SK-N-MC (cell line): ENCODE results near the gene DCAF16.

ENCODE experiments used
- DNase-seq: peaks from one replicate; pipeline ENCODE4 v3.0.0-alpha.2; 2011; ENCODE audit warnings: low read depth, low spot score
- H3K27ac ChIP-seq: fragments of 200-600 bp; sonication (generic); 2 replicates; pipeline ENCODE4 v1.5.1; 2016; ENCODE audit warnings: mixed run types
- H3K36me3 ChIP-seq: fragments of 200-600 bp; sonication (generic); 2 replicates; pipeline ENCODE4 v1.6.1; 2017; ENCODE audit warnings: antibody characterized with exemption, low read length, mixed read lengths; ENCODE audit not compliant: insufficient read depth
- H3K4me3 ChIP-seq: fragments of 200-600 bp; sonication (generic); 2 replicates; pipeline ENCODE4 v1.5.1; 2016
- H3K9ac ChIP-seq: fragments of 200-600 bp; sonication (generic); 2 replicates; pipeline ENCODE4 v1.8.0; 2017; ENCODE audit warnings: mixed run types, mixed read lengths; ENCODE audit not compliant: insufficient read length
- H3K9me3 ChIP-seq: fragments of 200-600 bp; sonication (generic); 2 replicates; pipeline ENCODE4 v1.6.1; 2017; ENCODE audit warnings: low read depth, mild to moderate bottlenecking, antibody characterized with exemption, low read length, moderate library complexity, mixed read lengths
- EZH2 ChIP-seq: fragments of 200-600 bp; sonication (generic); IDR thresholded peaks from one replicate; pipeline ENCODE4 v1.6.1; 2017; ENCODE audit warnings: antibody characterized with exemption
- FOXP2 ChIP-seq: optimal IDR thresholded peaks from 2 replicates; pipeline ENCODE3; 2011; ENCODE audit warnings: mild to moderate bottlenecking, moderate library complexity; ENCODE audit not compliant: insufficient read depth; ENCODE audit errors: extremely low read length, control extremely low read depth
- POLR2AphosphoS5 ChIP-seq: IDR thresholded peaks from 2 replicates; pipeline ENCODE4 v1.6.1; 2012; ENCODE audit warnings: mild to moderate bottlenecking, low read depth, low read length, borderline replicate concordance

DCAF16 gene

GRCh38 chr4:17794730-17795129 lies 15.8 kb downstream of the DCAF16 start:
- H3K9me3 ChIP-seq, result no peaks in the 10 kb centered on the region
- H3K36me3 ChIP-seq, result 0 out of 2 replicates have a peak, but pooled peaks cover 4% of the 10 kb centered on the region
- no peak for DNase-seq
- TF ChIP-seq EZH2, result no peak
- no peak for TF ChIP-seq FOXP2
- no peak for TF ChIP-seq POLR2AphosphoS5
- H3K9ac ChIP-seq, result no peak overlapping the region
- H3K27ac ChIP-seq, result no peak overlapping the region
- H3K4me3 ChIP-seq, result no peak overlapping the region

- H3K4me3 ChIP-seq, result no peak overlapping the region
- TF ChIP-seq POLR2AphosphoS5, result no peak
- no peak for TF ChIP-seq FOXP2
- no peak for TF ChIP-seq EZH2
Measured at GRCh38 chr4:17788956-17789355, 21.6 kb downstream of the DCAF16 start.

GRCh38 chr4:17787315-17787714 lies 23.2 kb downstream of the DCAF16 start:
- DNase-seq, result no peak
- Histone ChIP-seq H3K27ac (no peak overlapping the region), H3K4me3 (no peak overlapping the region), H3K9ac (no peak overlapping the region), H3K36me3 (no peaks in the 10 kb centered on the region), H3K9me3 (no peaks in the 10 kb centered on the region)
- TF ChIP-seq EZH2, result no peak
- TF ChIP-seq POLR2AphosphoS5, result no peak
- TF ChIP-seq FOXP2, result no peak

More at GRCh38 chr4:17788956-17789355, 21.6 kb downstream of the DCAF16 start:
- Histone ChIP-seq H3K27ac (no peak overlapping the region), H3K36me3 (no peaks in the 10 kb centered on the region), H3K9ac (no peak overlapping the region), H3K9me3 (no peaks in the 10 kb centered on the region)
- no peak for DNase-seq

GRCh38 chr4:17786567-17786966 lies 24.0 kb downstream of the DCAF16 start:
- TF ChIP-seq FOXP2, result no peak
- no peak for TF ChIP-seq EZH2
- TF ChIP-seq POLR2AphosphoS5, result no peak
- Histone ChIP-seq H3K36me3 (no peaks in the 10 kb centered on the region), H3K9me3 (no peaks in the 10 kb centered on the region), H3K9ac (no peak overlapping the region), H3K27ac (no peak overlapping the region), H3K4me3 (no peak overlapping the region)
- DNase-seq, result no peak

- H3K9me3 ChIP-seq, result no peaks in the 10 kb centered on the region
- H3K27ac ChIP-seq, result no peak overlapping the region
- DNase-seq, result no peak
- H3K36me3 ChIP-seq, result no peaks in the 10 kb centered on the region
- H3K9ac ChIP-seq, result no peak overlapping the region
- H3K4me3 ChIP-seq, result no peak overlapping the region
- TF ChIP-seq FOXP2 (no peak), POLR2AphosphoS5 (no peak)
Measured at GRCh38 chr4:17785858-17786257, 24.7 kb downstream of the DCAF16 start.

GRCh38 chr4:17781300-17782287 lies 29.0 kb downstream of the DCAF16 start, which contains the start of gene FAM184B:
Gene FAM184B, minus strand, starts transcription at chr4:17781621. Its CDS starts 322 bp downstream, at chr4:17781299.
- Histone ChIP-seq H3K9me3 (no peaks in the 10 kb centered on the region), H3K9ac (peak within 1 kb of the TSS; percentile 54), H3K27ac (no peak within 1 kb of the TSS), H3K4me3 (peak within 1 kb of the TSS; percentile 79), H3K36me3 (no peaks in the 10 kb centered on the region)
- TF ChIP-seq FOXP2, result no peak
- no peak for TF ChIP-seq EZH2
- no peak for TF ChIP-seq POLR2AphosphoS5
- DNase-seq, result no peak

GRCh38 chr4:17780501-17781299 lies 29.9 kb downstream of the DCAF16 start:
- no peaks in the 10 kb centered on the region for H3K9me3 ChIP-seq
- H3K36me3 ChIP-seq, result no peaks in the 10 kb centered on the region
- DNase-seq, result no peak
- TF ChIP-seq POLR2AphosphoS5 (no peak), FOXP2 (no peak), EZH2 (no peak)
- H3K4me3 ChIP-seq, result peak overlapping the region; percentile 79
- peak overlapping the region; percentile 54 for H3K9ac ChIP-seq
- no peak overlapping the region for H3K27ac ChIP-seq

GRCh38 chr4:17778431-17778830 lies 32.1 kb downstream of the DCAF16 start:
- TF ChIP-seq POLR2AphosphoS5 (no peak), EZH2 (no peak), FOXP2 (no peak)
- Histone ChIP-seq H3K27ac (no peak overlapping the region), H3K9me3 (no peaks in the 10 kb centered on the region), H3K36me3 (no peaks in the 10 kb centered on the region), H3K4me3 (no peak overlapping the region), H3K9ac (no peak overlapping the region)
- no peak for DNase-seq
